ENCODE results near the gene ZACN. TPM values are rescaled to one million over a fixed set of nuclear protein-coding genes. Genes with fewer than 3 reads are reported as not detected.

ZACN gene
- not detected in 2 replicates for total RNA-seq

GRCh38 chr17:76078860-76079534 is at the start of gene ZACN:
Gene ZACN, plus strand, starts transcription at chr17:76079182. Its CDS starts 83 bp downstream, at chr17:76079265.

GRCh38 chr17:76072148-76072858 is 6.7 kb upstream of the ZACN start, which contains the start of gene SRP68:
Gene SRP68, minus strand, starts transcription at chr17:76072517. Its CDS starts 26 bp downstream, at chr17:76072491.

DNA sequence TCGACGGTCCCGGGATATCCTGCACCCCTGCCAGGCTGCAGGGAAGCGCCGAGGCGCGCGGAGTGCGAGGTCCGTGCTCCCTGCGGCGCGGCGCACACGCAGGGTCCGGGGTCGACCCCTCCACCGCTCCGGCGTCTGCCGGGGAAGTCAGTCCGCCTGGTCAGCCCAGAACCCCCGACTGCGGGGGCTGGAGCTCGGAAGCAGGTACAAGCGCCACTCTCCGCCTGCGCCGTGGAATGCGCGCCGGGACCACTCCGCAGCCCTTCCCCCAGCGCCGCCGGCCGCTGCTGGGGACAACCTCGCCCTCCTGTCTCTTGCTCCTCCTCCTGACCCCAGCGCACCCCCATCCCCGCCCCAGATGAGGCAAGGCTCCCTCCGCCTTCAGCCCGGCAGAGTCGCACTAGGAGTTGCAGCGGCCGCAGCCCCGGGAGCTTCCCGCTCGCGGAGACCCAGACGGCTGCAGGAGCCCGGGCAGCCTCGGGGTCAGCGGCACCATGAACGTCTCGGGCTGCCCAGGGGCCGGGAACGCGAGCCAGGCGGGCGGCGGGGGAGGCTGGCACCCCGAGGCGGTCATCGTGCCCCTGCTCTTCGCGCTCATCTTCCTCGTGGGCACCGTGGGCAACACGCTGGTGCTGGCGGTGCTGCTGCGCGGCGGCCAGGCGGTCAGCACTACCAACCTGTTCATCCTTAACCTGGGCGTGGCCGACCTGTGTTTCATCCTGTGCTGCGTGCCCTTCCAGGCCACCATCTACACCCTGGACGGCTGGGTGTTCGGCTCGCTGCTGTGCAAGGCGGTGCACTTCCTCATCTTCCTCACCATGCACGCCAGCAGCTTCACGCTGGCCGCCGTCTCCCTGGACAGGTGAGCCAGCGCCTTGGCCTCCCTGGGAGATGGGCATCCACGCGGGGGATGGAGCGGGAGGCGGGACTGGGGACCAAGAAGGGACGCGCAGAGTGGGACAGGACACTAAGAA is 4.3 kb upstream of the ZACN start, which contains the start of gene GALR2:
Gene GALR2 (plus strand): TSS at position 392 of the 974 bp plus-strand sequence. CDS start 103 bp downstream, at position 495.

DNA sequence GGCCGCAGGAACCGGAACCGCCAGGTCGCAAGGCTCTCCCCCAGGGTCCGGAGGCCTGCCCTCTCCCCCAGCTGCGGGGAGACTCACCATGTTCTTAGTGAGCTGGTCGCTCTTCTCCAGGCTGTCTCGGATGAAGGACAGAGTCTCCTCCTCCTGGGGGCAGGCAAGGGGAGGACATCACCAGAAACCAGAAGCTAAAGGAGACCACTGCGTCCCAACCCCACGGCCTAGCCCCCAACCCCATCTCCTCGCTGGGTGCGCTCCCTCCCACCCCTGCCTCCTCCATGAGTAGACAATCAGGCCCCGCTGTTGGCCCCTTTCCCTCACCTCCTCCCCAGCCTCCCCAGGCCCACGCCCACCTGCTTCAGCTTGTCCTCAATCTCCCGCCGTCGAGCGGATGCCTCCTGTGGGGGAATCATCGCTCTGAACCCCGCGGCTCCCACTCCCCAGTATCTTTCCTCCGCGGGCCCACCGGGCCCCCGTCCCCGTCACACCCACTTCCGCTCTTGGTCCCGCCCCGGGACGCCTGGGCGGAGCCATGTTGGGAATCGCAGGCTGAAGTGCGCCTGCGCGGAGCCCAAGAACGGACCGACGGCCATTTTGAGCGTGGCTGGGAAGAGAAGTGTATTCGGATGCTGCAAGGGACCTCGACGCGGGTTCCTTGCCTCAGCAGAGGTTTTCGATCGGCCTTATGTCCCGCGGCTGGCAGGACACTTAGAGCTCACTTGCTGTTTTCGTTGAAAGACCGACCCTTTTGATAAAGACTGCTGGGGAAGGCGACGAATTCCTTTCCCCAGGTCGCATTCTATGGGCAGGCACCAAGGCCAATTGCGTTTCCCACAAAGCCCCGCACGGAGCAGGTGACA is 24.5 kb downstream of the ZACN start, which contains the start of gene EXOC7:
Gene EXOC7 (minus strand): TSS at position 514 of the 866 bp plus-strand sequence. CDS start 95 bp downstream, at position 419.

Other genes with a start within 250 kb of the ZACN start
- gene UNC13D, start 234.8 kb upstream of the ZACN start, total RNA-seq = 1.5 TPM in 2 replicates
- gene WBP2, start 223.8 kb upstream of the ZACN start, total RNA-seq = 33.2 and 41.2 TPM in 2 replicates
- 10.0 and 21.8 TPM in 2 replicates for gene TRIM47, start 200.6 kb upstream of the ZACN start, total RNA-seq
- gene TRIM65, start 182.2 kb upstream of the ZACN start, total RNA-seq = 8.5 and 10.8 TPM in 2 replicates
- gene MRPL38, start 174.3 kb upstream of the ZACN start, total RNA-seq = 20.4 and 24.0 TPM in 2 replicates
- gene FBF1, start 138.1 kb upstream of the ZACN start, total RNA-seq = 10.8 and 13.3 TPM in 2 replicates
- 63.0 and 69.9 TPM in 2 replicates for gene ACOX1, start 100.0 kb upstream of the ZACN start, total RNA-seq
- 17.3 and 18.3 TPM in 2 replicates for gene TEN1, start 99.9 kb upstream of the ZACN start, total RNA-seq
- 0.92 and 0.99 TPM in 2 replicates for gene CDK3, start 78.3 kb upstream of the ZACN start, total RNA-seq
- gene EVPL, start 51.9 kb upstream of the ZACN start, total RNA-seq = not detected in 2 replicates
- 29.2 and 38.6 TPM in 2 replicates for gene SRP68, start 6.7 kb upstream of the ZACN start, total RNA-seq
- not detected in 2 replicates for gene GALR2, start 4.4 kb upstream of the ZACN start, total RNA-seq
- gene EXOC7, start 24.6 kb downstream of the ZACN start, total RNA-seq = 98.9 and 104 TPM in 2 replicates
- gene FOXJ1, start 62.1 kb downstream of the ZACN start, total RNA-seq = not detected in 2 replicates
- 0.19 and 0.40 TPM in 2 replicates for gene RNF157, start 161.3 kb downstream of the ZACN start, total RNA-seq
- 3.4 and 3.9 TPM in 2 replicates for gene UBALD2, start 186.2 kb downstream of the ZACN start, total RNA-seq
- gene QRICH2, start 229.1 kb downstream of the ZACN start, total RNA-seq = 2.1 and 3.2 TPM in 2 replicates

Data from aortic smooth muscle cell (primary cell).